Measurements from ENCODE around the gene TBL1X.

DNA sequence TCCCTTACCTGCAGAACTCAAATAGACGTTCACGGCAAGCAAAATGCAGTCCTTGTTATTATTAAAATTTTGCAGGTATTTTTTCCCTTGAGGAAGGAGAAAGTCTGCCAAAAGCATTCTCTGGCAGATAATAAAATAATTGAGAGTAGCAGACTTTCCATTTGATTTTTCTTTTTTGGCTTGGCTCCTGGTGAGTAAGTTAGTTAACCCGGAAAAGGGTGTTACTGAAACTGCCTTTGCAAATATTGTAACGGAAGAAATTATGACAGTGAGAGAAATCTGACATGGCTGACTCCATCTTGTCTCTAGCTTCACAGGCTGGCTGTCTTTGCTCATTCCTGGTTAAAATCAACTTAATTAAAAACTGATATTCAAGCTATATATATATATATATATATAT is 200.3 kb downstream of the TBL1X start:
- TF ChIP-seq, protein P1, sequence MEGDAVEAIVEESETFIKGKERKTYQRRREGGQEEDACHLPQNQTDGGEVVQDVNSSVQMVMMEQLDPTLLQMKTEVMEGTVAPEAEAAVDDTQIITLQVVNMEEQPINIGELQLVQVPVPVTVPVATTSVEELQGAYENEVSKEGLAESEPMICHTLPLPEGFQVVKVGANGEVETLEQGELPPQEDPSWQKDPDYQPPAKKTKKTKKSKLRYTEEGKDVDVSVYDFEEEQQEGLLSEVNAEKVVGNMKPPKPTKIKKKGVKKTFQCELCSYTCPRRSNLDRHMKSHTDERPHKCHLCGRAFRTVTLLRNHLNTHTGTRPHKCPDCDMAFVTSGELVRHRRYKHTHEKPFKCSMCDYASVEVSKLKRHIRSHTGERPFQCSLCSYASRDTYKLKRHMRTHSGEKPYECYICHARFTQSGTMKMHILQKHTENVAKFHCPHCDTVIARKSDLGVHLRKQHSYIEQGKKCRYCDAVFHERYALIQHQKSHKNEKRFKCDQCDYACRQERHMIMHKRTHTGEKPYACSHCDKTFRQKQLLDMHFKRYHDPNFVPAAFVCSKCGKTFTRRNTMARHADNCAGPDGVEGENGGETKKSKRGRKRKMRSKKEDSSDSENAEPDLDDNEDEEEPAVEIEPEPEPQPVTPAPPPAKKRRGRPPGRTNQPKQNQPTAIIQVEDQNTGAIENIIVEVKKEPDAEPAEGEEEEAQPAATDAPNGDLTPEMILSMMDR (IDR thresholded peaks at IDR 0.05), result no peak
- TF ChIP-seq POLR2A (IDR thresholded peaks at IDR 0.05), result no peak
